HG02970 (cell line): ENCODE measurements around the gene P2RX1.
A peak's percentile ranks its signal among the peaks of the same experiment; 100 is the strongest.

ENCODE experiments used
- ATAC-seq: cut with Tn5 transposase; IDR thresholded peaks from one replicate; pipeline ENCODE4 v1.9.1; 2021; ENCODE audit warnings: mild to moderate bottlenecking, moderate library complexity, moderate number of reproducible peaks; ENCODE audit not compliant: unreplicated experiment, low FRiP score

Gene P2RX1

GRCh38 chr17:3910420-3911270 is 5.6 kb downstream of the P2RX1 start:
- ATAC-seq: no peak

- ATAC-seq: no peak
These were observed 7.0 kb downstream of the P2RX1 start for GRCh38 chr17:3909257-3909656.

DNA sequence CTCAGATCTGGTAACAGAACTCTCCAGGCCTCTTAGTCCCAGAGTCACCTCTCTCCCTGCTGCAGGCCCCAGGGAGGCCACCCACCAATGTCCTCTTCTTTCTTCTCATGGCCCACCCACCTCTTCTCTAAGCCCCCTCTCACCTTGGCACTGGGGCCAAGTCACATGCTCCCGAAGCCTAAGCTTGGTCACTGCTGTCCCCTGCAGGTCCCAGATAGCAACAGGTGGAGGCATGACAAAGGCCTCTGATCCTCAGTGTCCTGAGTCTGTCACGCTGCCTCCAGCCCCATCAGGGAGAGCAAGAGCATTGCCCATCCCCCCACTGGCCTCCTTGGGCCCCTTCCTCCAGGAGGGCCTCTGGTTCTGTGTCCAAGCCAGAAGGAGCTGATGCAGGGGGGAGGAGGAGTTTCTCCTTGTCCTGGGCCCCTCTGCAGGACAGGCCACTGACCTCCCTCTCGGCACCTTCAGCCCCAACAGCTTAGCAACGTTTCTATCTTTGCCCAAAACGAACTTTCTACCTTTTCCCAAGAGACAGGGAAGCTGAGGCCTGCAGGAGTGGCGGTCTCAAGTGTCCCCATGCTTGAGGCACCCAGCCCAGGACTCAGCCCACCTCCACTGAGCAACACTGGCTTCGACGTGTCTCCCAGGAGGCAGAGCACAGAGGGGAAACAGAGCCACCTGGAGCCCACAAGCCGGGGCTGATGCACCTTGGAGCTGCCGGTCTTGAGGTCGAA is 8.6 kb downstream of the P2RX1 start:
- ATAC-seq: no peak

DNA sequence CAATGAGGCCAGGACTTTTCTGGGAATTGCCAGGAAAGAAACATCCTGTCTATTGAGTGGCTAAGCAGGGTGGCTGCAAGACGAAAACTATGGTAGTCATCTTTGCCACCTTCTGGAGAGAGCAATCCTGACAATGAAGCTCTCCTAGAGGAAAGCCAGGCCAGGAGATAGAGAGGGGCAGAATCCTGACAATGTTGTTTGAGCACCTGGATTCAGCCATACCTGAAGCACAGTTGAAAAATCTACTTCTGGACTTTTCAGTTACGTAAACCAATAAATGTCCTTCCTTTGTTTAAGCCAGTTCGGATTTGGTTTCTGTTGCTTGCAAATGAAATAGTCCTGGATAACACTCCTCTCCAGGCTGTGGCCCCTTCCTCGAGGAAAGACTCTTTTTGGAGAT is 9.4 kb downstream of the P2RX1 start:
- ATAC-seq: no peak

DNA sequence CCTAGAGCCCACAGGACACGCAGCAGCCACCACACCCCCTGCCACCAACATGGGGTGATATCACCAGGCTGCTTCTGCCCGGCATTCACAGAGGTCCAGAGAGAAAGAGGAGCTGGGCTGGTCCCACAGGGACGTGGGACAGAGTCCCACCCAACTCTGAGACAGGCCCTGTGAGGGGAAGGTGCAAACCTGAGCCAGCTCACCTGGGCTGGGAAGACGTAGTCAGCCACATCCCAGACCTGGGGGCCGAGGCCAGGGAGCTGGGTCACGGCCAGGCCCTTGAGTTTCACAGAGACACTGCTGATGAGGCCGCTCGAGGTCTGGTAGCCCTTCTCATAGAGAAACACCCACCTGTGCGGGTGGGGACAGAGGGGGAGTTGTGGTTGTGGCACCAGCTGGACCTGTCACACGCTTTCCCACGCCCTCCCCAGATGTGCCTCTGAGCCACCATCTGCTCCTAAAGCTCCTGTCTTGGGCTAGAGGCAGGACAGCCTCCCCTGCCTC is 11.2 kb downstream of the P2RX1 start:
- ATAC-seq: no peak

GRCh38 chr17:3904501-3904900 is 11.8 kb downstream of the P2RX1 start:
- ATAC-seq: no peak

GRCh38 chr17:3903881-3904290 is 12.4 kb downstream of the P2RX1 start:
- ATAC-seq: no peak

DNA sequence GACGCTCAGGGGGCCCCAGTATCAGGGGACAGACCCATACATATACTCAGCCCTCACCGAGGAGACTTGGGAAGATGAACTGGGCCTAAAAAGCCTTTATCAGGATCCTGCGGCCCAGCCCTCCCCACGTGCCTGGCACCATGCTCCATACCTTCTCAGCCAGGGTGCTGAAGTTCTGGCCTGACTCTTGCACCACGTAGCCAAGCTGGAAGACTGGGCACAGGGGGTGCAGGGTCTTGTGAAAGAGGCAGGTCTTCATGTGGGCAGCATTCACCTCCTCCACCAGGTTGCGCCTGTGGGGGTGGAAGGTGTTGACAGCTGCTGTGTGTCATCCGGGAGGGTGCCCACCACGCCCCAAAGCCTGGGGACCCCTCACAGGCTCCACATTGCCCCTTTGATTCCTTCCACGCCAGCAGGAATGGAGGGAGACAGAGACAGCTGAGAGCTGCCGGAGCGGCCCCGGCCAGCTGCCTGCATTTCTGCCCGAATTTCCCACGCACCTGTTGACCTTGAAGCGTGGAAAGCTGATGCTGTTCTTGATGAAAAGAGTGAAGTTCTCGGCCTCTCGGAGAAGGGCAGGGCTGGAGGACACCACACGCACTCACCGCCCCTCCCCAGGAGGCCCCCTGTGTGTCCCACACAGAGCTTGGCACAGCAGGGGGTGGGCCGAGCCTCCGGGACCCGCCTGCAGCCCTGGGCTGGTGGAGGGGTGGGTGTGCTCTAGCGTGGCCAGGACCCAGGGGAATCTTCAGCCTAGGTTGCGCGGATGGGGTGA is 13.0 kb downstream of the P2RX1 start:
- no peak for ATAC-seq

GRCh38 chr17:3900646-3901045 is 15.6 kb downstream of the P2RX1 start:
- ATAC-seq: no peak

GRCh38 chr17:3897731-3898130 is 18.5 kb downstream of the P2RX1 start:
- ATAC-seq: no peak

DNA sequence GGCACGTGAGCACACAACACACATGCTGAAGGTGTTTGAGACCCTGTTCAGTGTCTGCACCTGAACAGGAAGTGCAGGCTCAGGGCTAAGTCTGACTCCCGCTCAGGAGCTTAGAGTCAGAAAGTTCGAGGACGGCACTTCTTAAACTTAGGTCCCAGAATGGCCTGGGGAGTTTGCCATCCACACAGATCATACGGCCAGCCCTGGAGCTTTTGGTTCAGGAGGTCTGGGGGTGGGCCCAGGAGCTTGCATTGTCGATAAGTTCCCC is 19.4 kb downstream of the P2RX1 start:
- ATAC-seq: no peak

- no peak for ATAC-seq
These were observed 19.9 kb downstream of the P2RX1 start for GRCh38 chr17:3896108-3896967.

- ATAC-seq: no peak
These were observed 20.9 kb downstream of the P2RX1 start for GRCh38 chr17:3895354-3895753.

- ATAC-seq: no peak
These were observed 21.3 kb downstream of the P2RX1 start for GRCh38 chr17:3894911-3895343.

DNA sequence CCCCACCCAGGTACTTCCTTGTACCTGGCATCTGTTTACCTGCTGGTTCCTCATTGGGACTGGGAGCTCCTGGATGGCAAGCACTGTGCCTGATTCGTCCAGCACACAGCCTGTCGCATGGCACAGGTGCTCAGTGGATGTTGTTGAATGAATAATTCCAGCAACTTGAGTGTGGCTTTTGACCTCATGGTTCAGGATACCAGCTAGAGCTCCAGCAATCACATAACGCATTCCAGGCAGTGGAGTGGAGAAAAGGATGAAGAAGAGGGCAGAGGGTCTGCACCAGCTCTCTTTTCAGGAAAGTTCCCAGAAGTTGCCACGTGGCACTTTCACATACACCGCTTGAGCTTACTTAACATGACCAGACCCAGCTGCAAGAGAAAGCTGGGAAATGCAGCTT is 22.1 kb downstream of the P2RX1 start:
- no peak for ATAC-seq

- no peak for ATAC-seq
These were observed 22.5 kb downstream of the P2RX1 start for GRCh38 chr17:3893720-3894116.

- ATAC-seq: peak; percentile 89
These were observed 23.1 kb downstream of the P2RX1 start, which contains the start of gene CAMKK1 for GRCh38 chr17:3893003-3893719. Gene CAMKK1, minus strand, starts transcription at chr17:3893053. Its CDS starts 7,366 bp downstream, at chr17:3885687.

DNA sequence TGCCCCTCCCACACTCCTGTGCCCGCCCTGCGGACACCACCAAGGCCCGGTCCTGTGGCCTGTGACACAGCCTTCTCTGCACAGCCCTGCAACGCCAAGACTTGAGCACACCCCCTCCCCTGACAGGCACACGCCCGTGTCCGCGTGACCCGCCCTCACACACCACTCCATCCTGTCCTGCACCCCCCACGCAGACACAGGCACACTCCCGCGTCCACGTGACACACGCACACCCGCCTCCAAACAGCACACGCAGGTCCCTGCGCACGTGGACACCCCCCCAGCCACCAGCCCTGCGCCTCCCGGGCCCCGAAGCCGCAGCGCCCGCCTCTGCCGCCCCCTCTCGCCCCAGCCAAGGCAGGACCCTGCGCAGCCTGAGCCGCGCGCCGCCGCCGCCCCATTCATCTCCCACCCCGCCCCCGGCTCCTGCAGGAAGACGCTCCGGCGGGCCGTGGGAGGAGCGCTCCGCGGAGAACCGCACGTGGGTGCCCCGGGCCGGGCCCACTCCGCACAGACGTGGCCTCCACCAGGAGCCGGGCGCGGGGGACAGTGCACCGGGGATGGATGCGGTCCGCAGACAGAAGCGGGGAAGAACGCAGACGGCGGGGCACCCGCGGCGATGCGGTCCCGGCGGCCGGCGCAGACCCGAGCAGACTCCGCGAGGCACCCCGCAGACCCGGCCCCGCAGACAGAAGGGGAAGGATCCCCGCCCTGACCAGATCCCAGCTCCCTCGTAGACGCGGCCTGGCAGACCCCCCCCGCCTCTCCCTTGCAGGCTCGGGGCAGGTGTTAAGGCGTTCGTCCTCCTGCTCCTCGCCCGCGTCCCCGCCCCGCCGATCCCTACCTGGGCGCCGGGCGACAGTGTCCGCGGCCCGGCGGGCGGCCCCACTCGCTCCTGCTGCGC is 23.9 kb downstream of the P2RX1 start:
- peak; percentile 18 for ATAC-seq
